ENCODE measurements around the gene UTP4.

DNA sequence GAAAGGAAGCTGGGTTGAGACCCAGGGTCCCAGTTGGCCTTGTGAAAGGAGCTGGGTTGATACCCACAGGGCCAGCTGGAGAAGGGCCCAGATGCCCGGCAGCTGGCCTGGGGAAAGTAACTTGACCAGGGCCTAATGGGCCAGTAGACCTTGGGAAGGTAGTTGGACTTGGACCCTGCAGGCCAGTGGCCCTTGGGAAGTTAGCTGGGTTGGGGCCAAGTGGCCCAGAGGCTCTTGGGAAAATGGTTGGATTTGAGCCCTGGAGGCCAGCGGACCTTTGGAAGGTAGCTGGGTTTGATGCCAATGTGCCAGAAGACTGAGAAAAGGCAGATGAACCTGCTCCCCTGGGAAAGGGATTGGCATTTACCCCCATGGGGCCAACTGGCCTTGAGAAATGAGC, 13.5 kb upstream of the UTP4 start:
- TF ChIP-seq, protein P1, sequence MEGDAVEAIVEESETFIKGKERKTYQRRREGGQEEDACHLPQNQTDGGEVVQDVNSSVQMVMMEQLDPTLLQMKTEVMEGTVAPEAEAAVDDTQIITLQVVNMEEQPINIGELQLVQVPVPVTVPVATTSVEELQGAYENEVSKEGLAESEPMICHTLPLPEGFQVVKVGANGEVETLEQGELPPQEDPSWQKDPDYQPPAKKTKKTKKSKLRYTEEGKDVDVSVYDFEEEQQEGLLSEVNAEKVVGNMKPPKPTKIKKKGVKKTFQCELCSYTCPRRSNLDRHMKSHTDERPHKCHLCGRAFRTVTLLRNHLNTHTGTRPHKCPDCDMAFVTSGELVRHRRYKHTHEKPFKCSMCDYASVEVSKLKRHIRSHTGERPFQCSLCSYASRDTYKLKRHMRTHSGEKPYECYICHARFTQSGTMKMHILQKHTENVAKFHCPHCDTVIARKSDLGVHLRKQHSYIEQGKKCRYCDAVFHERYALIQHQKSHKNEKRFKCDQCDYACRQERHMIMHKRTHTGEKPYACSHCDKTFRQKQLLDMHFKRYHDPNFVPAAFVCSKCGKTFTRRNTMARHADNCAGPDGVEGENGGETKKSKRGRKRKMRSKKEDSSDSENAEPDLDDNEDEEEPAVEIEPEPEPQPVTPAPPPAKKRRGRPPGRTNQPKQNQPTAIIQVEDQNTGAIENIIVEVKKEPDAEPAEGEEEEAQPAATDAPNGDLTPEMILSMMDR (IDR thresholded peaks at IDR 0.05): no peak
- TF ChIP-seq POLR2A (IDR thresholded peaks at IDR 0.05) (no peak), POLR2AphosphoS5 (IDR thresholded peaks at IDR 0.05) (no peak), EP300 (IDR thresholded peaks at IDR 0.05; ENCODE audit: low read depth) (no peak)
